Activated gamma-delta T cell treated with anti-CD3 and anti-CD28 coated beads, Interleukin-2, amount 50 U/mL, for 16 hours (primary cell): ENCODE results near the gene TBX15.

Experiments used
- DNase-seq: peaks from one replicate; pipeline ENCODE4 v3.0.0-alpha.2; 2020; ENCODE audit warnings: low read depth

The TBX15 gene

DNA sequence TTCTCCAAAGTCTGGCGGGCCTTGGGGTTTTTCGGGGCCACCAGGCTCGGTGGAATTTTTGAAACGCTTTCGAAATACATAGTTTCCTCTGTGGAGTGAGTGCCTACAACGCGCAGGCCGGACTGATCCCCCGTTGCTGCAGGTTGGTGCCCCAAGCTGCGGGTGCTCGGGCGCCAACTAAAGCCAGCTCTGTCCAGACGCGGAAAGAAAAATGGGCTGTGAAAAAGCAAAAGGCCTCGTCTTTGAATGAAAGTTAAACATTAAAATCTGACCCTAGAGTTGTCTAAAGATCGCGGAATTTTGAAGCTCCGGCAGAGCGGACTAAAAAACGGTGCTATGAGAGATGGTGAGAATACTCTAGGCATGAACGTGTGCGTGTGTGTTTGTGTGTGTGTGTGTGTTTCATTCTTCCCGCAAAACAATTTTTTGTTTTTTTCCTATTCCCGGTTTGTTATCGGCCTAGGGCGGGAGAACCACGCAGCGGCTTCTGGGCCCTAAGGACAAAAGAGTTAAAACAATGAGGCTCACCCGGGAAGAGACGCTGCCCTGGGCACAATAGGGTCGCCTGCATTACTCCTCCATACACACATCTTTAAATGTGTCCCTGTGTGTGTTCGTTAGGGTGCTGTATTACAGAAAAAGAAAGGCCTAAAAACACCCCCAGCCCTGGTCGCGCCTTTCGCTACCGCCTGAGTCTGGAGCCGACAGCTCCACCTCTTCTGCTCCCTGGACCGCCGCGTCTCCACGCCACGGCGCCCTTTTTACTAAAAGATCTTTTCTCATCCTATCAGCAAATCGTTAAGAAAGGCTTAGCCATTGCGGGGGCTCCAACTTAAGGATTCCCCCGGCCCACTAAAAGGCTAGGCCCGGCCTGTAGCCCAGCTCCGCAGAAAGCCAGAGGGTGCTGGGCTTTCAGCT is 3.2 kb downstream of the TBX15 start:
- DNase-seq, result no peak

DNA sequence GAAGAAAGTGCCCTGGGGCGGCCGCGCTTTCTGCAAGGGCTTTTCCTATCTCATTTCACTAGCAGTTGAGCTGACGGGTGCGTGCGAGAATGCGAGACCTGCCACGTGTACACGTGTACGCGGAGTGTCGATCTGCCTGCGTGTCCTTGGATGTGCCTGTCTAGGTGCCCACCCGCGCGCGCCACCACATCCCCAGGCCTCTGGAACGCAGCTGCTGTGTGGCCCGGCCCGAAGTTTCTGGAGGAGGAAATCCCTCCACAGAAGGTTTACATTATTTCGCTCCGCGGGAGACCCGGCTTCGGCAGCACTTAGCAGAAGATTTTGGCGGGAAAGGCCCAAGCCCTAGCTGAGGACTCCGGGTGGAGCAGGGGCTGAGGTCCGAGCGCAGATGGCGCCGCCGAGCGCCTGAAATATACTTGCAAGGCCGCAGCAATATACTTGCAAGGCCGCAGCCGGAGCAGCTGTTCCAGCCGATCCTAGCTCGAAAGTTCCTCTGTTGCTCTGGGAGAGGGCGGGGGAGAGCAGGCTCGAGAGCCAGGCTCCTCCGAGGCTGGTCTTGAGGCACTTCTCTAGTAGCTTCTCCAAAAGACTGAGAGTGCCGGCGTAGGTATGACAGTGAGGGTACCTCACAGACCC is 3.9 kb downstream of the TBX15 start:
- DNase-seq, result no peak

GRCh38 chr1:118983558-118984041 is 4.5 kb downstream of the TBX15 start:
- DNase-seq, result no peak

GRCh38 chr1:118982821-118983557 is 5.2 kb downstream of the TBX15 start:
- DNase-seq, result no peak

DNA sequence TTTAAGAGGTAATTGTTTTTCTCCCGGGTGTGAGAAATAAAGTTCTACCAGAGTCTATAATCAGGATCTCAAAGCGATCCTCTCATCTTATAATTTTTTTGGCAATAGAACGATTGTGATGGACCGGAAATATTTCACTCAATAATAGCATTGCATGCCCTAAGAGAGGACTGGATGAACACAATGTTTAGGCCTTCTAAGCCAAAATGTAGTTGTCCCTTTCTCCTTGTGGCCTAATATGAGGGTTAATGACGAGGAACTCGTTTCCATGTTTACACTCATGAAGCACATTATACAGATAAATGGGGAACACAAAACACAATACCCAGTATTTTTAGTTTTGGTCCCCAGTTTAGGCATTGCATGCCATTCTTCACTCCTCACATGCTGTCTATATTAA is 5.9 kb downstream of the TBX15 start:
- DNase-seq, result no peak

DNA sequence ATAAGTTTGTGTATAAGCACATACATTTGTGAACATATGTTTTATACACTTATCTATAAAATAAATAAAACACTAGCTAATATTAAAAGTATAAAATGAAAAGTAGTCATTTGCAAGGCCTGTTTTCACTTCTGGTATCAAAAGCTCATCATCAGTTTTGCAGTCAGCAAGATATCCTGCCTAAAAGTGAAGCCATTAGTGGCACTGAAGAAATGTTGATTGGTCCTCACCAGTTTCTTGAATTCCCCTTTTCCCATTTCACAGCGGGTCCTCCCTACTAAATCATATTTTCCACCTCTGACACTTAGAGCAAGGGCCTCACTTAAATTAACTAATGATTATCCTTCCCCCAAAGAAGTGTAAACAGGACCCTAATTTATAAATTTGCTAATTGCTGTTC is 6.7 kb downstream of the TBX15 start:
- no peak for DNase-seq

DNA sequence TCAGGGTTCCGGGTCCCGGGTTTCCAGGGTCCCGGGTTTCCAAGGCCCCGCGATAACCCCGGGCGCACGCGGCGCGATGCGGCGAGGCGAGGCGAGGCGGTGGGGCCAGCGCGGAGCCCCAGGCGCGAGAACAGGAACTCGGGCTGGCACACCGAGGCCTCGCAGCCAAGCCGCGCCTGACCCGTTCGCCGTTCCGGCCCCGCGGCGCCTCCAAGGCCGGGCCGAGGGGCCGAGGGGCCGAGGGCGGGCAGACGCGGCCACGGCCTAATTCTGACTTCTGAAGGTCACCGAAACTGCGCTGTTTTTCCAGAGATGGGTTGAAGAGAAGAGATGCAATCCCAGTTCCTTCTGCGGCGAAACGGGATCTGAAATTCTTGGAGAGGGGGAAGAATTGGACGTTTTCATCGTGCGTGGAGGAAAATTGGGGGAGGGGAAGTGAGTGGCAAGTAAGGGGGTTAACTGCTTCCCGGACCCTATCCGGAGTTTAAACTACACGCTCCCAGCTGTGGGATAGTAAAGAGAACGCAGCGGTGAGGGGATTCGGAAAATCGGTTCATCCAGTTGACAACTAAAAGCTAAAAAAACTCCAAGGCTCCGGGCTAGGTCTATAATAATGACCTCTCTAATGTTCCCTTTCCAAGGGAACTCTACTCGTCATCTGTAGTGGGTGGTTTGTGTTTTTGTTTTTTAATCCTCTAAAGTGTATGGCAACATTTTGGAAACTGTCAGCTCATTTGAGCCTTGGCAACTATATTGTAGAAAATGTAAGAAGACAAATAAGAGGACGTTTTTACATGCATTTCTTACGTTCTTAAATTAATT is 8.2 kb downstream of the TBX15 start:
- DNase-seq, result no peak

GRCh38 chr1:118978914-118979701 is 9.0 kb downstream of the TBX15 start:
- DNase-seq, result no peak

DNA sequence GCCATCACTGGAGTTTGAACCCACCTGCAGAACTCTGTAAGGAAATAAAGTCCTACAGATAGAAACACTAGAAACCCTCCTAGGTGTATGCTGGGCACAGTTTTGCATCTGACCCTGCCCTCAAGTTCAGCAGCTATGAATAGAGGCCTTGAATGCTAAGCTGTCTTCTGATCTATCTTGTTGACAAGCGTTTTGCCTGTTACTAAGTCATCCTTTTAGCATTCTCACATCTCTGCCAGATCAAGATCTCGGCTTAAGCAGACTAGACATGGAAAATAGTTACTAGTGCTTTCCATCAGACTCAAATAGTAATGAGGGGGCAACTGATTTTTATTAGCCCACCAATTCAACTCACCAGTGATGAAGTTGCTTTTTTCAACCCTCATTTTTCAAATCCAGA is 10.5 kb downstream of the TBX15 start:
- DNase-seq, result no peak

GRCh38 chr1:118974661-118975060 is 13.5 kb downstream of the TBX15 start:
- DNase-seq, result no peak

DNA sequence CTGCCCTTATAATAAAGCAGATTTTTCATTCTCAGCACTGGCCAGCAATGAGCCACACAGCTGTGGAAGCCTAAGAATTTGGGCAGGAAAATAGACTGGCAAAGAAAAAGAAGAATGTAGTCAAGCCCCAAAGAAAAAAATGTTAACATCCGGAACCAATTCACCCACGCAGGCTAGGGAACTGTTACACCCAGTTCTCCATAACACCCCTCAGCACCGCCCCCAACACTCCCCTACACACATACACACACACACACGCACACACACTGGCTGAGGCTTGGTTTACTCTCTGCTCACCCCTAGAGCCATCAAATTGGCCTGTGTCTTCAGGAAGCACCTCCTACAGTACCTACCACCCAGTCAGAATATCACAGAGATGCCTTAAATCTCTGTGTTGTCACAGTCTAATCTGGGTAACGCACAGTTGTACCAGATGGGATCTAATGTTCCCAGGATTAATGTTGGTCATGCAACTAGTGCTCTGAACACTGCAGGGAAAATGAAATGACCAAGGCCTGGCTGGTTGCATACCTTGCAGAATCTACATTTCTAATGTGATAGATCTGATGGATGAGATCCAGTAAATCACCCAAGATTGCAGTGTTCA is 14.5 kb downstream of the TBX15 start:
- DNase-seq, result no peak

DNA sequence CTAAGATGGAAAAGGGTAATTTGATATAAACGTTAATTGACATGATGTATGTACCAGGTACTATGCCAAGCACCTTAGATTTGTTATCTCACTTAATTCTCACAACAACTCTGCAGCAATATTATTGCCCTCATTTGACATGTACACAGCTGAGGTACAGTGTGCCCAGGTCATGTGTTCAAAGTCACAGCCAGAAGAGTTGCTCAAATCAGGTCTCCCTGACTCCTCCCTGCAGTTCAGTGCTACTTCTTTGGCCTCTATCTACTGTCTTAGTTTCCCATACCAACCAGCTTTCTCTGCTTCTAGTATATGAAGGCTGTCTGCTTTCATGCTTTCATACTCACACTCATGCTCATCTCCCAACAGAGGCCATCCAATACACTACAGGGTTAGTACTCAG is 15.1 kb downstream of the TBX15 start:
- no peak for DNase-seq

DNA sequence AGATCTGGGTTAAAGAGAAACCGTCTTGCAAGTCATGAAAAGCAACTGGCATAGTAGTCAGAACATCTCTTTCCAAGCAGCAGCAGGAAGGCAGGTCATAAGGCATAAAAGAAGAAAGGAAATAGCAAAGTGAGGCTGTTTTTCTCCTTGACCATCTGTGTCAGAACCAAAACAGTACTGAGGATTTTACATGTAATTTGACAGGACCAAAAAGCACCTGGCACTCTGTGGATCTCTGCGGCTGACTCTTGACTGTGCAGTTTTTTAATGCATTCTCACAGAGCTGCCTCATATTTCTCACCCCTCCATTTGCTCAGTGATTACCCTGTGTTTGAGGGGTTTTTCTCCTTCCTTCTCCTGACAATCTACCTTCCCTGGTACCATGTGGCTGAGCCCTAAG is 17.7 kb downstream of the TBX15 start:
- no peak for DNase-seq

- DNase-seq, result no peak
Observed at GRCh38 chr1:118963456-118964430, 24.4 kb downstream of the TBX15 start.

- no peak for DNase-seq
Observed at GRCh38 chr1:118963138-118963455, 25.0 kb downstream of the TBX15 start.

GRCh38 chr1:118961156-118961555 is 27.0 kb downstream of the TBX15 start:
- DNase-seq, result no peak

DNA sequence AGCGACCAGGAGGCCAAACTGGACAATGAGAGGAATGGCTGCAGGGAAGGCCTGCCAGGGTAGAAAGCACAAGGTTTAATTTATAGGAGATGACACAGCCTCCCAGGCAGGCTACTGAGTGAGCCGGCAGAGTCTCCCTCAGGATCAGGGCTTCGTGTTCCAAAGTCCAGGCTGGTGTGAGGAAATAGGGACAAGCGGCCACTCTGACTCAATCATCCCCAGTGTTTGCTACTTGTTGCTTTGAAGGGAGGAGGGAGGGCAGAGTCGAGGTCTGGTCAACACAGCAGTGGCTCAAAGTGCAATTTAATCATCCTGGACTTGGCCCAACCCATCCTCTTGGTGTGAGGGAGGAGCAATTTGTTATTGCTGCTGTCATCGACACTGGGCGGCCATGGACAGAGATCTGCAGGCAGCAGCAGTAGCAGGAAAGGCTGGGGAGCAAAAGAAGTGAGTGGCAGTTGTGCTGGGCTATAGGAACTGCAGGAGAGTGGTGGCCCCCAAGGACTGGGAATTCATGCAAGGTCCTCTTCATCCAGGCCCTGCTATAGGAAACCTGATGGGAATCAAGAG is 27.5 kb downstream of the TBX15 start:
- no peak for DNase-seq

DNA sequence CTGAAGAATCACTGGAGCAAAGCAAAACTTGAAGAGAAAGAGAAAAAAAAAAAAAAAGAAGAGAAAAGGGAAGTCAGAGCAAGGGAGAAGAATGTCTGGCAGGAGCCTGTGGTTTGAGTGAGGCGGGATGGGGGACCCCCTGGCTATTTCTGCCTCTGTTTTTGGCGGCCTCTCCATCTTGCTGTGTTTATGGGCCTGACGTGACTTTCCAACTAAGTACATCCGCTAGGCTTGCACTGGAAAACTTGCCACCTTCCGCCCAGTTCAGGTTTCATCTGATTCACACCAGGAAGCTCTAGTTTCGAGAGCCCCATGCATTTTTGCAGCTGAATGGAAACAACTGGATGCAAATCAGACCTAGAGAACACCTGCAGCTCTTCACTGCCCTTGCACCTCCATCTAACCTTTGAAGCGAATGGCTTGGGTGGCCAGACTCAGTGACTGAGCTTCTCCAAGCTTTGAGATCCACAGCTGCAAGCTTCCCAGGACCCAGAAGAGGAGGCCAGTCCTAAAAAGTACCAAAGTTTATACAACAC is 28.0 kb downstream of the TBX15 start:
- DNase-seq, result no peak
